DOHH2 (cell line): ENCODE results near the gene TIAM2.
A peak's percentile ranks its signal among the peaks of the same experiment; 100 is the strongest.

Source experiments
- EZH2phosphoT487 ChIP-seq: fragments of 200-600 bp; sonication (generic); IDR thresholded peaks from 2 replicates; pipeline ENCODE4 v1.6.1; 2017; ENCODE audit warnings: borderline replicate concordance, mild to moderate bottlenecking, antibody characterized with exemption, low read length, moderate library complexity, mixed read lengths
- TF ChIP-seq, protein P1 (sequence below): fragments of 200-600 bp; sonication (generic); IDR thresholded peaks from one replicate; pipeline ENCODE4 v1.5.1; 2014; ENCODE audit warnings: antibody characterized with exemption, mild to moderate bottlenecking, low read depth, low read length; ENCODE audit not compliant: poor library complexity, severe bottlenecking

GRCh38 chr6:155152211-155153076 lies 157.3 kb downstream of the TIAM2 start:
- TF ChIP-seq, protein P1, sequence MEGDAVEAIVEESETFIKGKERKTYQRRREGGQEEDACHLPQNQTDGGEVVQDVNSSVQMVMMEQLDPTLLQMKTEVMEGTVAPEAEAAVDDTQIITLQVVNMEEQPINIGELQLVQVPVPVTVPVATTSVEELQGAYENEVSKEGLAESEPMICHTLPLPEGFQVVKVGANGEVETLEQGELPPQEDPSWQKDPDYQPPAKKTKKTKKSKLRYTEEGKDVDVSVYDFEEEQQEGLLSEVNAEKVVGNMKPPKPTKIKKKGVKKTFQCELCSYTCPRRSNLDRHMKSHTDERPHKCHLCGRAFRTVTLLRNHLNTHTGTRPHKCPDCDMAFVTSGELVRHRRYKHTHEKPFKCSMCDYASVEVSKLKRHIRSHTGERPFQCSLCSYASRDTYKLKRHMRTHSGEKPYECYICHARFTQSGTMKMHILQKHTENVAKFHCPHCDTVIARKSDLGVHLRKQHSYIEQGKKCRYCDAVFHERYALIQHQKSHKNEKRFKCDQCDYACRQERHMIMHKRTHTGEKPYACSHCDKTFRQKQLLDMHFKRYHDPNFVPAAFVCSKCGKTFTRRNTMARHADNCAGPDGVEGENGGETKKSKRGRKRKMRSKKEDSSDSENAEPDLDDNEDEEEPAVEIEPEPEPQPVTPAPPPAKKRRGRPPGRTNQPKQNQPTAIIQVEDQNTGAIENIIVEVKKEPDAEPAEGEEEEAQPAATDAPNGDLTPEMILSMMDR: peak; percentile 60
- no peak for TF ChIP-seq EZH2phosphoT487
